Measurements from ENCODE around the gene ZNF77.
"Not testable (repeated sequence)": the region's sequence is repeated elsewhere in the genome, so short reads cannot be mapped to it uniquely, and the experiment has no call there.

ZNF77 gene

GRCh38 chr19:2923510-2923909 lies 21.3 kb downstream of the ZNF77 start:
- H3K4me3 ChIP-seq (replicated peaks; ENCODE audit: low read depth, low read length) = no peak overlapping the region
- no peak for TF ChIP-seq CTCF (IDR thresholded peaks at IDR 0.05; ENCODE audit: low read depth, low read length, missing control alignments)
- peak; percentile 70 for DNase-seq (ENCODE audit: extremely low read depth, low read depth)

GRCh38 chr19:2922987-2923386 lies 21.8 kb downstream of the ZNF77 start:
- no peak for TF ChIP-seq CTCF (IDR thresholded peaks at IDR 0.05; ENCODE audit: low read depth, low read length, missing control alignments)
- no peak overlapping the region for H3K4me3 ChIP-seq (replicated peaks; ENCODE audit: low read depth, low read length)
- no peak for DNase-seq (ENCODE audit: extremely low read depth, low read depth)

- DNase-seq (ENCODE audit: extremely low read depth, low read depth) = no peak
- no peak overlapping the region for H3K4me3 ChIP-seq (replicated peaks; ENCODE audit: low read depth, low read length)
- TF ChIP-seq CTCF (IDR thresholded peaks at IDR 0.05; ENCODE audit: low read depth, low read length, missing control alignments) = no peak
These were observed 27.2 kb downstream of the ZNF77 start for GRCh38 chr19:2917275-2918184.

GRCh38 chr19:2912306-2912705 lies 32.5 kb downstream of the ZNF77 start:
- no peak for TF ChIP-seq CTCF (IDR thresholded peaks at IDR 0.05; ENCODE audit: low read depth, low read length, missing control alignments)
- DNase-seq (ENCODE audit: extremely low read depth, low read depth) = no peak
- H3K4me3 ChIP-seq (replicated peaks; ENCODE audit: low read depth, low read length) = no peak overlapping the region

- TF ChIP-seq CTCF (IDR thresholded peaks at IDR 0.05; ENCODE audit: low read depth, low read length, missing control alignments) = no peak
- no peak for DNase-seq (ENCODE audit: extremely low read depth, low read depth)
- H3K4me3 ChIP-seq (replicated peaks; ENCODE audit: low read depth, low read length) = no peak overlapping the region
These were observed 38.1 kb downstream of the ZNF77 start for GRCh38 chr19:2906631-2907195.

GRCh38 chr19:2905918-2906519 lies 38.8 kb downstream of the ZNF77 start:
- no peak for TF ChIP-seq CTCF (IDR thresholded peaks at IDR 0.05; ENCODE audit: low read depth, low read length, missing control alignments)
- H3K4me3 ChIP-seq (replicated peaks; ENCODE audit: low read depth, low read length) = no peak overlapping the region
- DNase-seq (ENCODE audit: extremely low read depth, low read depth) = no peak

- H3K4me3 ChIP-seq (replicated peaks; ENCODE audit: low read depth, low read length); DNase-seq (ENCODE audit: extremely low read depth, low read depth): not testable (repeated sequence)
These were observed 41.4 kb downstream of the ZNF77 start for GRCh38 chr19:2903326-2903725.

Data from HFF-Myc (cell line).